ENCODE measurements around the gene PKMYT1.

Gene PKMYT1

DNA sequence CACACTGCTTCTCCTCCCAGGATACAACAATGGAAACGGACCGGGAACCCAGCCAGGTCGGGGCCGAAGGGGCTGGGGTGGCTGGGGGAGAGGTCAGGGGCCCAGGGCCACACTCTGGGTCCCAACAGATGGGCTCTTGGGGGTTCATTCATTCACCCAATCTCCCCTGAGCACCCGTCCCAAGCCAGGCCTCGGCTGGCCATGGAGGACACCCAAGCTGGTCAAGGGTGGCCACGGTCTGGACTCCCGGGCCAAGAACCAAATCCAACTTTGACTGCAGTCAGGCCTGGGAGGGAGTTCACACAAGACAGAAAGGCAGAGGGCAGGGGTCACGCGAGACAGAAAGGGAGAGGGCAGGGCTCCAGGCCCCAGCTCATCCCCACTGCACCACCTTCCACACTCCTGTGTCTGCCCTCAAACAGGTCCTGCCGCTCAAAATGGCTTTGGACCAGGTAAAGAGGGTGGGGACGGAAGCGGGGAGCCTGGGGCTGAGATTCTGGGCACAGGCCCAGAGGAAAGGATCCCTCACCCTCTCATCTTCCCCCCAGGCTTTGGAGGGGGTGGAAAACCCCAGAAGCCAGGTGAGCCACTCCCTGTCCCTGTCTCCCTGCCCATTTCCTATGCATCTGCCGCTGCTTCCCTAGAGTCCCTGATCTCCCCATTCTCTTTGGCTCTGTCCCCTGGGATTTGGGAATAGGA lies 12.3 kb upstream of the PKMYT1 start:
- no peak for DNase-seq

DNA sequence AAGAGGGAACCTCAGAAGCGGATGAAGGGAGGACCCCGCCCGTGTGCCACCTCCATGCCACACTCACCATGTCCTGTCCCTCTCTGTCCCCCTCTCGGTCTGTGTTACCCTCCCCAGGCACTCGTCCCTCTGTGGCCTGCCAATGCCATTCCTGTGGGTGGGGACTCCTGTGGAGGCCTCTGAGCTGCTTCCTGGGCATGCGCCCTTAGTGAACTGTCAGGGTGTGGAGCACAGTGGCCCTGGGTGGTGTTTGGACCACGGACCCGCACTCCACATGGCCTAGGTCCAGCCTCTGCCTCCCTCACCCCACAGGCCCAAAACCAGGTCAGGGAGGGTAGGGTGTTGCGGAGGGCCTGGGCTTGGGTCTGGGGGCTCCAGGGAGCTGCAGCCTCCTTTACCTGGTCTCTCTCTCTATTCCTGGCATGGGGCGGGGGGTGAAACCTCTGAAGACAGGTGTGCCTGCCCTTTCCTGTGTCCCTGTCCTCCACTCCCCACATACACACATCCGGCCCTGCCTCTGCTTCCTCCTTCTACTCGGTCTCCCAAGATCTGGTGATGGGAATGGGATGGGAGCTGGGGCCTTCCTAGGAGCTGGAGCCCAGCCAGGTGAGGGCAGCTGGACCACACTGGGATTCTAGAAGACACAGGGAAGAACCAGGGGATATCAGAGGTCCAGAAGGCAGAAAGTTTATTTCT lies 11.5 kb upstream of the PKMYT1 start:
- DNase-seq, result no peak

DNA sequence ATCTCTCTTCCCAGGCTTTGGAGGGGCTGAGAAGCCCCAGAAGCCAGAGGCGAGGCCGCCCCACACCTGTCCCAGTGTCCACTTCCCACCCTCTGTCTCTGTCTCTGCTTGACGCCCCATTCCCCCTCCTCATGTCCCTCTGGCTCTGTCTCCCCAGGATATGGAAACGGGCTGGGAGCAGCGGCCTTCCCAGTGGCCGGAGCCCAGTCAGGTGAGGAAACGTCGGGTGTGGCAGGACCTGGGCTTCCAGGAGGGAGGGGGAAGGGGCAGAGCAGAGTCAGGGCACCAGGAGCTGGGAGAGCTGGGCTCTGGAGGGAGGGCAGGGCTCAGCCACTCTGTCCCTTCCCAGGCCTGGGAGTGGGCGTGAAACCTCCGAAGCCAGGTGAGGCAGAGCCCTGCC lies 10.6 kb upstream of the PKMYT1 start:
- DNase-seq, result no peak

DNA sequence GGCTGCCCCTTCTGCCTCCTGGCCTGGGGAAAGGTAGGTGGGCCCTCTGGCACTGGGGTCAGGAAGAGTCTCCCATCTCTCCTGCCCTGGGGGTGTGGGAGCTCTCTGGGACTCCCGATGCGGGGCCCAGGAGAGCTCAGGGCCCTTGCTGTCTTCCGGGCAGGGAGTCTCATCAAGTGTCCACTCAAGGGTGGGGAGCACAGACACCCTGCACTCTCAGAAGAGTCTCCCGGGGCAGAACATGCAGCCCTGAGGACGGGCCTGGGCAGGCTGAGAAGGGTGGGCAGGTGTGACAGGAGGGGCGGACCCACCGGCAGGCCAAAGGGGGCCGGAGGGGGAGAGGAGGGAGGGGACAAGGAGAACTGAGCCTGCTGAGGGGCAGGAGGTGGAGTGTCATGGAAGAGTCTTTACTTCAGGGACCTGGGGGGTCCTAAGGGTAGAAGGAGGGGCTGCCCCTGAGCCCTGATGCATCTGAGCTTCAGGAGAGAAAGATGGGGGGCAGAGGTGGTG lies 8.4 kb upstream of the PKMYT1 start:
- DNase-seq, result no peak

- peak; percentile 60 for DNase-seq
Observed at GRCh38 chr16:2987833-2988232, 7.6 kb upstream of the PKMYT1 start.

- no peak for DNase-seq
Observed at GRCh38 chr16:2987286-2987685, 7.0 kb upstream of the PKMYT1 start.

DNA sequence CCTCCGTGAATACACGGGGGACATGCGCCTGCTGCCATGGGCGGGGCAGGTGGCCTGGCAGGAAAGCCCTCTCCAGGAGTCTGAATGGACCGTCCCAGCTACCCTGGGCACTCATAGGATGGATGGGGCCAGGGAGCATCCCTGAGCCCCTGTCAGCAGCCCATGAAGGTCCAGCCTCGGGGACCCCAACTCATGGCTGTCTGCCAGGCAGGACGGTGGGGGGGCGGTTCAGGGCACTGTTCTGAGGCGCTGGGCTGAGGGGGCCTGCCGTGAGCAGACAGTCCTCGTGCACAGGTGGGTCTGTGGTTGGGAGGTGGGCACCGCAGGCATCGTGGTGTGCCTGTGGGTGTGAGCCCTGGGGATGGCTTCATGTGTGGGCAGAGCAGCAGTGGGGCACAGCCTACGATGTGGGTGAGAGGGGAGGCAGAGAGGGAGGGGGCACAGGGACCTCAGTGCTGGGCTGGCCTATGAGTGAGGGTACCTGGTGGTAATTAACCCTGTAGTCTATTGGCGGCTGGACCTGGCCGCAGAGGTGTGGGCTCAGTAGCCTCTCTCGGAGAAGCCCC lies 6.5 kb upstream of the PKMYT1 start:
- no peak for DNase-seq

DNA sequence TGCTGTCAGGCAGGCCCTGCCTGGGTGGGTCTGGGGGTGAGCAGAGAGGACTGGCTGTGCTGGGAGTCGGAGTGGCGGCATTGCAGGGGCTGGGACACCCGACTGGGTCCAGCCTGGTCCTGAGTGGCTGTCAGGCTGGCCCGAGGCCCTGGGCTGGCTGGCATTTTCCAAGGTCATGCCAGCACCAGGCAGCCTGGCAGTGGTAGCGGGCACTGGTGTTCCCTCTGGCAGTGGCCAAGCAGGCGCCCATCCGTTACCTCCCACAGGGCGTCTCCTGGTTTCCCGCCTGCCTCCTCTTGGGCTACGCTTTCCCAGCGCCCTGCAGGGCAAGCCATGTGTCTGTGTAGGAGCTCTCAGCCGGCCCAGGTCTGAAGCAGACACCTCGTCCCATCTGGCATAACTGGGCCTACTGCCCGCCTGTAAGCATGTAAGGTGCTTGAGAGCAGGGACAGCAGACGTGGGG lies 5.7 kb upstream of the PKMYT1 start:
- peak; percentile 93 for DNase-seq

- peak; percentile 49 for DNase-seq
Observed at GRCh38 chr16:2985462-2985861, 5.2 kb upstream of the PKMYT1 start.

- peak; percentile 20 for DNase-seq
Observed at GRCh38 chr16:2983706-2984136, 3.5 kb upstream of the PKMYT1 start.

DNA sequence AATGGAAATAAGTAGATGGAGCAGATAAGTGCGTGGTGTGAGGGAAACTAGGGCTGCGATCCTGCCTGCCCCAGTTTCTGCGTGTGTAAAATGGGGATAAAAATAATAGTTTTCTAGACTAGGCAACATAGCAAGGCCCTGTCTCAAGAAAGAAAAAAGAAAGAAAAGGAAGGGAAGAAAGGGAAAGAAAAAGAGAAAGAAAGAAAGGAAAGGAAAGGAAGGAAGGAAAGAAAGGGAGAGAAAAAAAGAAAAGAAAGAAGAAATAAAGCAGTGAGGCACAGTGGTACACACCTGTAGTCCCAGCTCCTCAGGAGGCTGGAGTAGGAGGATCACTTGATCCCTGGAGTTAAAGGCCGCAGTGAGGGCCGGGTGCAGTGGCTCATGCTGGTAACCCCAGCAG lies 2.2 kb upstream of the PKMYT1 start:
- no peak for DNase-seq

GRCh38 chr16:2981899-2982250 lies 1.6 kb upstream of the PKMYT1 start:
- DNase-seq, result no peak

DNA sequence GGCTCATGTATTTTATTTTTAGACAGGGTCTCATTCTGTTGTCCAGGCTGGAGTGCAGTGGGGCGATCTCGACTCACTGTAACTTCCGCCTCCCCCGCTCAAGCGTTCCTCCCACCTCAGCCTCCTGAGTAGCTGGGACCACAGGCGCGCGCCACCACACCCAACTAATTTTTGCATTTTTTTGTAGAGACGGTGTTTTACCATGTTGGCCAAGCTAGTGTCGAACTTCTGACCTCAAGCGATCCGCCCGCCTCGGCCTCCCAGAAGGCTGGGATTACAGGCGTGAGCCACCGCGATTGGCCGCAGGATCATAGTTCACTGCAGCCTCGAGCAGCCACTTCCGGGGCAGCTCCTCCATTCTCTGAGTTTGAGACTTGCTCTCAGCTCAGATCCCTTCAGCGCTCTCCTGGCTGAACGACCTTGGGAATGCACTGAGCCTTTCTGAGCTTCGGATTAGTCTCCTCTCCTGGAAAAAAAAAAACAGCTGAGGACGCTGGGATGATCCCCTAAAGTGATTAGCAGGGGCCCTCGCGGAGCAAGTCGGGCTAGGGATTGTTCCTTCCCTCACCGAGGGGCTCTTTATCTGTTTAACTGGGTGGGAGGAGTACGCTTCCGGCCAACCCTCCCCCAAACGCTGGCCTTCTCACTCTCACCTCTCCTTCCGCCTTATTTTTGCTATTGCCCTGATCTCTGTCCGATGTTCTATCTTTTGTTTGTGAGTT lies 1.1 kb upstream of the PKMYT1 start:
- DNase-seq, result no peak

GRCh38 chr16:2979669-2980226 lies 498 bp downstream of the PKMYT1 start:
- DNase-seq, result no peak

DNA sequence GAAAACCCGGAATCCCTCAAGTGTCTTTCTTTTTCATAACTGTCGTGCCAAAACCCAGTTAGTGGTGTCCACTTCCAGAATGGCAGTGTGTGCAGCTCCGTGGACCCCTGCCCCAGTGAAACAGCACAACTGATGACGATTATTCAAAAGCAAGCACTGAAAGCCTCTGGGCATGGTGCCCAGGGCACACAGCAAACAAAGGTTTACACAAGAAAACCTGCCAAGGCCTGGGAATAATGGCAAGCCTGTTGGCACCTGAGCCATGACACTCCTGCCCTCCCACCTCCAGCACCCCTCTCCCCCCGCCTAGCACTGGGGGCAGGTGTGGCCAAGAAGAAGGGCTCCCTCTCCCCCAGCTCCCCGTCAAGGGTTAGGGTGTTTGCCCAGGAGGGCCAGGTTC lies 2.8 kb downstream of the PKMYT1 start:
- DNase-seq, result no peak

DNA sequence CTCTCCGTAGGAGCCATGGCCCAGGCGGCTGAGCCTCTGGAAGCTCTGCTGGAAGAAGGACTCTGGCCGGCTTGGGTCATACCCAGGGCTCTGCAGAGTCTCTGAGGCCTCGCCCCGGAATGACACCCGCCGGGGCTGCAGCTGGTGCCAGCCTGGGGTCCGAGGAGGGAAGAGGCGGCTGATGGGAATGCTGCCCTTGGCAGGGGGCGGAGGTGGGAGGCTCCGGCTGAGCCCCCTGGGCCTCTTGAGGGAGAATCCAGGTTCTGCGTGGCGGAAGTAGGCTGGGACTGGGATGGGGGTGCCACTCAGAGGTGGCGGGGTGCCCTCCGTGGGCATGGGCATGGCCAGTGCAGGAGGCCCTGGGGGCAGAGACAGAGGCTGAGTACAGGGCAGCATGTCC lies 3.6 kb downstream of the PKMYT1 start:
- no peak for DNase-seq

- DNase-seq, result no peak
Observed at GRCh38 chr16:2976201-2976600, 4.0 kb downstream of the PKMYT1 start.

GRCh38 chr16:2975161-2975795 lies 5.0 kb downstream of the PKMYT1 start:
- no peak for DNase-seq

DNA sequence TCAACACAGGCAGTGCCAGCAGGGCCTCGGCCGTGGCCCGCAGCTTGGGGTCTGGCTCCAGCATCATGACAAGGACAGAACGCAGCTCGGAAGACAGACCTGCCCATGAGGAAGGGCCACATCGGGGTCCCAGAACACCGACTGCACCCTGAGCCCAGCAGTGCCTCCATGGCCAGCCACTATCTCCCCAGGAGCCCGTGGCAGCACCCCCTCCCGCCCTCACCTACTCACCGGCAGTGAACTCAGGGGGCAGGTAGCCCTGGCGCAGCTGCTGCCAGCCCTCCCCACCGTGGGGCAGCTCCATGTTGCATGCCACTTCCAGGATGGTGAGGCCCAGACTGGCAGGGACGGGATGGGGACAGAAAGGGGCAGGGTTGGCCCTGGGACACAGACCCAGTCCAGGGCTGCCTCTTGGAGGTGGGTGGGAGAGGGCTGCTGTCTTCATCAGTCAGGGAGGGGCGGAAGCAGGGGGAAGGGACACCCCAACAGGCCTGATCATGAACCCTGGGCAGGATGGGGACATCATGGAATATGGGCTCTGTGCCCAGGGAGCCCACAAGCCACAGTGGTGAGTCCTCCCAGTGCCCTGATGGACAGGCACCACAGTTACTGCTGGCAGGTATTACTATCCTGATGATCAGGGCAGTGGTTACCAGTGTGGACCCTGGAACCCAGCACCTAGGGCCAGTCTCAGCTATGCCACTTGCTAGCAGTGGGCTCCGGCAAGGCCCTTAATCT lies 5.8 kb downstream of the PKMYT1 start:
- no peak for DNase-seq

DNA sequence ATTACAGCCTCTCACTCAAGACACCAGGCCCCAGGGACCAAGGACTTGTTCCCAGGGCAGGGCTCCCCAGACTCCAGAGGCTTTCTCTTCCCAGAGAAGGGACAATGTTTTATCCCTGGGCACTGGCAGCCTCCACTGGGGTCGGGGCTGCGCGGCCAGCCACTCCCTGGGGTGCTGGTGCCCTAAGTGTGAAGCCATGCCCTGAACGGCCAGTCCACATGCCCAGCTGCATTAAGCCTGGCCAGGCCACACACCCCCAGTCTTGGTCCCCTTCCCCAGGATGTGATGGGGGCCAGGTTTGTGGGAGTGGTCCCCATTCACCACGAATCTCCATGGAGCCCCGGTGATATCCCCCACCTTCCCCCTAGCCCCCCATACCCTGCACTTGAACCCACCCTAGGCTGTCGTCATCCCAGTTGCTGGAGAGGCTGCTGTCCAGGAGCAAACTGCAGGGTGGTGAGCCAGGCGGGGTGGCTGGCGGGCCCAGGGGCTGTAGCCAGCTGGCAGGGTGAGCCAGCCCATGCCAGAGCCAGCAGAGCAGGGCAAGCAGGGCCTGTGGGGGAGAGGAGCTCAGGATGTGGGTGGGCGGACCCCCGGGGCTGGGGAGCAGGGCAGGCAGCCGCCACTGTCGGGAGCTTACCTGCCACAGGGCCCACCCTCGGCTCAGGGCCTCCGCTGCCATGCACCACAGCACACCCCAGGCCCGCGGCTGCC lies 6.5 kb downstream of the PKMYT1 start:
- no peak for DNase-seq

- DNase-seq, result no peak
Observed at GRCh38 chr16:2973093-2973492, 7.2 kb downstream of the PKMYT1 start.

All from DMS 273 treated with DMSO at 0.1 percent for 48 hours (cell line).